H1 (cell line): ENCODE measurements around the gene S100PBP. TPM values are rescaled to one million over a fixed set of nuclear protein-coding genes. Genes with fewer than 3 reads are reported as not detected.

Experiments used
- CHD7 ChIP-seq: fragments of 300-600 bp; sonication (generic); IDR thresholded peaks from 2 replicates; pipeline ENCODE4 v1.7.1; 2012; ENCODE audit warnings: low read length, moderate library complexity, mild to moderate bottlenecking, inconsistent platforms; ENCODE audit not compliant: insufficient replicate concordance
- polyA plus RNA-seq, 7 experiments: library from polyadenylated mRNA; depleted of rRNA in 3 of 7; stranded (reverse) in 5 of 7; unstranded in 2 of 7; fragments of >200 nt in 5 of 7; fragments of 200-250 nt in 2 of 7; gene quantifications; 1 replicate in 5 of 7; 2 replicates in 1 of 7; 4 replicates in 1 of 7; pipeline versions ENCODE4 v1.2.1 to v1.2.3, GENCODE V29; 2011 to 2013; ENCODE audit warnings: missing spikeins in 2 of 7, mixed read lengths in 2 of 7
- total RNA-seq: library from RNA; stranded (reverse); fragmentation: NEBNext Ultra II Directional; extraction: Animal tissue kit (Norgen Biotek cat#: 25700); gene quantifications from 2 replicates; pipeline ENCODE4 v1.2.1, GENCODE V29; 2021

Gene S100PBP
- total and polyA plus RNA-seq, 2 of the 8 experiments (the other 6 are each of a cell fraction or from before 2014, with no cell fraction given): 43.8 to 68.3 TPM

DNA sequence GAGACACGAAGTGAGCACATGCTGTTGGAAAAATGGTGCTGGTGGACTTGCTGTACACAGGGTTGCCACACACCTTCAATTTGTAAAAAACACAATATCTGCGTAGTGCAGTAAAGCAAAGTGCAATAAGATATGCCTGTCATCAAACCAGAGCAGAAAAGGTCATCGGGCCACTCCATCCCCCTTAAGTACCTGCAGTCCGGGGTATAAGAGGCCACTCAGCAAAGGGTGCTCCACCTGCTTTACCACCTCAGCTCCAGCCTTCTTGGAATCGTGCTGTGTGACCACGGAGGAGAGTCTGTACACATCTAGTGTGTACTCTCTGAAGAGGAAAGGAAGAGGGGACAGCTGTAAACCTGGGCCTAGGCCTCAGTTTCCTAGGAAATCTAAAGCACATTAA lies 11.2 kb upstream of the S100PBP start (continued):
- no peak for TF ChIP-seq CHD7
